Peyer's patch (tissue), 4 donors: ENCODE measurements around the gene SPATA33. TPM values are rescaled to one million over a fixed set of nuclear protein-coding genes. Genes with fewer than 3 reads are reported as not detected.
A peak's percentile ranks its signal among the peaks of the same experiment; 100 is the strongest.
"Not testable (repeated sequence)": the region's sequence is repeated elsewhere in the genome, so short reads cannot be mapped to it uniquely, and the experiment has no call there.

Experiments
- DNase-seq, 3 donors: peaks; one replicate each; pipeline ENCODE4 v3.0.0-alpha.2; 2017 to 2019
- H3K27ac ChIP-seq, 4 donors: fragments of 200-600 bp; sonication (generic); one replicate each; pipeline ENCODE4 v1.5.1; 2016 to 2019
- H3K27me3 ChIP-seq, 2 donors: fragments of 200-600 bp; sonication (generic); one replicate each; pipeline ENCODE4 v1.5.1; 2019
- H3K36me3 ChIP-seq, 3 donors: fragments of 200-600 bp; sonication (generic); one replicate each; pipeline ENCODE4 v1.5.1; 2016 to 2019
- H3K4me1 ChIP-seq, 4 donors: fragments of 200-600 bp; sonication (generic); one replicate each; pipeline ENCODE4 v1.5.1; 2016 to 2019
- H3K4me3 ChIP-seq, 4 donors: fragments of 200-600 bp; sonication (generic); 1 replicate in 3 of 4; 2 replicates in 1 of 4; pipeline ENCODE4 v1.5.1; 2016 to 2019; ENCODE audit warnings: mild to moderate bottlenecking in 1 of 4
- H3K9me3 ChIP-seq, 4 donors: fragments of 200-600 bp; sonication (generic); one replicate each; pipeline ENCODE4 v1.5.1; 2016 to 2019; ENCODE audit warnings: mild to moderate bottlenecking in 1 of 4
- CTCF ChIP-seq, 6 experiments: fragments of 450-650 bp in 4 of 6; fragments of 200-600 bp in 2 of 6; sonication (generic) in 1 of 6; IDR thresholded peaks; one replicate each; pipeline ENCODE4 v1.5.1; 2017 to 2019; ENCODE audit warnings: antibody characterized with exemption in 6 of 6, mild to moderate bottlenecking in 3 of 6, moderate library complexity in 1 of 6
- POLR2A ChIP-seq, 2 donors: fragments of 450-650 bp; IDR thresholded peaks; one replicate each; pipeline ENCODE4 v1.5.1; 2017; ENCODE audit warnings: antibody characterized with exemption in 2 of 2, mild to moderate bottlenecking in 2 of 2, moderate library complexity in 2 of 2
- total RNA-seq, 4 donors: library from RNA; depleted of rRNA; stranded (reverse); fragments of >200 nt; gene quantifications; one replicate each; pipeline ENCODE4 v1.1.0, GENCODE V29; 2016

The SPATA33 gene
- total RNA-seq, 4 donors from 2014 or later, result 13.9 to 76.7 (median 25.6) TPM

GRCh38 chr16:89660146-89660545 lies 2.5 kb downstream of the SPATA33 start:
- H3K4me3 ChIP-seq, result no peak overlapping the region
- peaks cover 0 to 9% (median 0%) of the 10 kb centered on the region in 3 donors for H3K36me3 ChIP-seq
- peaks cover 4 to 27% (median 11%) of the 10 kb centered on the region in 4 donors for H3K4me1 ChIP-seq

GRCh38 chr16:89661215-89661614 lies 3.6 kb downstream of the SPATA33 start:
- Histone ChIP-seq H3K27ac (no peak overlapping the region), H3K4me3 (no peak overlapping the region), H3K36me3 (peaks cover 0 to 9% (median 0%) of the 10 kb centered on the region in 3 donors), H3K4me1 (peaks cover 4 to 19% (median 10%) of the 10 kb centered on the region in 4 donors), H3K27me3 (no peaks in the 10 kb centered on the region), H3K9me3 (no peaks in the 10 kb centered on the region)
- TF ChIP-seq CTCF (IDR thresholded peaks at IDR 0.05) (no peak), POLR2A (IDR thresholded peaks at IDR 0.05) (no peak)
- DNase-seq, result no peak

More at GRCh38 chr16:89660146-89660545, 2.5 kb downstream of the SPATA33 start:
- TF ChIP-seq CTCF (IDR thresholded peaks at IDR 0.05) (no peak), POLR2A (IDR thresholded peaks at IDR 0.05) (no peak)
- Histone ChIP-seq H3K27ac (no peak overlapping the region), H3K9me3 (no peaks in the 10 kb centered on the region), H3K27me3 (no peaks in the 10 kb centered on the region)
- DNase-seq, result no peak

GRCh38 chr16:89664238-89664637 lies 6.6 kb downstream of the SPATA33 start:
- not testable (repeated sequence) for H3K4me1 ChIP-seq, H3K27me3 ChIP-seq, DNase-seq

GRCh38 chr16:89667000-89667399 lies 9.4 kb downstream of the SPATA33 start:
- not testable (repeated sequence) for DNase-seq, H3K36me3 ChIP-seq, H3K27ac ChIP-seq, H3K4me3 ChIP-seq, H3K9me3 ChIP-seq, H3K27me3 ChIP-seq
- peak in 2 of 6 experiments; percentile 10 to 16 for TF ChIP-seq CTCF (IDR thresholded peaks at IDR 0.05)
- H3K4me1 ChIP-seq, result peaks cover 0 to 13% (median 0%) of the 10 kb centered on the region in 4 donors

More at GRCh38 chr16:89664238-89664637, 6.6 kb downstream of the SPATA33 start:
- not testable (repeated sequence) for H3K27ac ChIP-seq, H3K4me3 ChIP-seq, H3K9me3 ChIP-seq, H3K36me3 ChIP-seq

GRCh38 chr16:89667633-89668032 lies 10.0 kb downstream of the SPATA33 start:
- Histone ChIP-seq H3K9me3 (no peaks in the 10 kb centered on the region), H3K4me1 (peaks cover 0 to 13% (median 0%) of the 10 kb centered on the region in 4 donors), H3K27me3 (no peaks in the 10 kb centered on the region), H3K36me3 (peaks cover 0 to 5% (median 0%) of the 10 kb centered on the region in 3 donors), H3K27ac (peak overlapping the region in 3 of 4 donors; percentile 40 to 89 (median 79)), H3K4me3 (no peak overlapping the region)
- TF ChIP-seq POLR2A (IDR thresholded peaks at IDR 0.05), result no peak
- TF ChIP-seq CTCF (IDR thresholded peaks at IDR 0.05), result no peak
- no peak for DNase-seq

- H3K9me3 ChIP-seq, result no peaks in the 10 kb centered on the region
- peak overlapping the region in 3 of 4 donors; percentile 40 to 89 (median 79) for H3K27ac ChIP-seq
- peaks cover 0 to 13% (median 0%) of the 10 kb centered on the region in 4 donors for H3K4me1 ChIP-seq
- no peaks in the 10 kb centered on the region for H3K27me3 ChIP-seq
- H3K36me3 ChIP-seq, result no peaks in the 10 kb centered on the region
- H3K4me3 ChIP-seq, result peak overlapping the region in 2 of 4 donors; percentile 36 to 41
- DNase-seq, result peak in 1 of 3 donors; percentile 67
- TF ChIP-seq POLR2A (IDR thresholded peaks at IDR 0.05) (peak in 1 of 2 donors; percentile 15), CTCF (IDR thresholded peaks at IDR 0.05) (no peak)
Measured at GRCh38 chr16:89668790-89669158, 11.1 kb downstream of the SPATA33 start.
